Left ventricle myocardium inferior (tissue), 1 donor: ENCODE measurements around the gene FMNL3. TPM values are rescaled to one million over a fixed set of nuclear protein-coding genes. Genes with fewer than 3 reads are reported as not detected.

ENCODE experiments used
- DNase-seq: peaks from one replicate; pipeline ENCODE4 v3.0.0-alpha.2; 2020
- H3K27ac ChIP-seq: fragments of 200-600 bp; replicated peaks from 2 replicates; pipeline ENCODE4 v1.8.0; 2021
- H3K27me3 ChIP-seq: fragments of 200-600 bp; 2 replicates; pipeline ENCODE4 v1.8.0; 2021; ENCODE audit warnings: low read depth
- H3K36me3 ChIP-seq: fragments of 200-600 bp; 2 replicates; pipeline ENCODE4 v1.8.0; 2021
- H3K4me1 ChIP-seq: fragments of 200-600 bp; 2 replicates; pipeline ENCODE4 v1.8.0; 2021
- H3K4me3 ChIP-seq: fragments of 200-600 bp; 2 replicates; pipeline ENCODE4 v1.8.0; 2021; ENCODE audit warnings: mild to moderate bottlenecking, moderate library complexity
- H3K9me3 ChIP-seq: fragments of 200-600 bp; replicated peaks from 2 replicates; pipeline ENCODE4 v1.8.0; 2021
- CTCF ChIP-seq: fragments of 200-600 bp; IDR thresholded peaks from 2 replicates; pipeline ENCODE4 v1.8.0; 2021; ENCODE audit warnings: antibody characterized with exemption, mild to moderate bottlenecking, borderline replicate concordance
- intact Hi-C: fragments of 100-400 bp; cut with micrococcal nuclease; formaldehyde crosslinking; loops from one replicate; pipeline ENCODE4 v1.11.0; 2022
- total RNA-seq: library from RNA; stranded (reverse); fragmentation: NEBNext Ultra II Directional; extraction: Animal tissue kit (Norgen Biotek cat#: 25700); gene quantifications from one replicate; pipeline ENCODE4 v1.2.1, GENCODE V29; 2021
- donor health status: DM: no; HTN: yes; CAD: no; lungs with severe emphysema.

FMNL3 gene
- total RNA-seq, 1 donor from 2014 or later: 10.4 TPM

- no peak for DNase-seq
- Histone ChIP-seq H3K4me1 (peaks cover 18% of the 10 kb centered on the region), H3K4me3 (no peak overlapping the region), H3K36me3 (peaks cover 27% of the 10 kb centered on the region), H3K27me3 (no peaks in the 10 kb centered on the region), H3K9me3 (no peaks in the 10 kb centered on the region), H3K27ac (no peak overlapping the region)
- intact Hi-C loops: no loop called here
- no peak for TF ChIP-seq CTCF
Observed at GRCh38 chr12:49635656-49636055, 71.5 kb downstream of the FMNL3 start.

GRCh38 chr12:49635036-49635435 is 72.2 kb downstream of the FMNL3 start:
- intact Hi-C loops: no loop called here

GRCh38 chr12:49633703-49634345 is 73.4 kb downstream of the FMNL3 start:
- Histone ChIP-seq H3K27me3 (no peaks in the 10 kb centered on the region), H3K4me3 (no peak overlapping the region), H3K4me1 (peaks cover 18% of the 10 kb centered on the region), H3K36me3 (peaks cover 27% of the 10 kb centered on the region), H3K9me3 (no peaks in the 10 kb centered on the region), H3K27ac (no peak overlapping the region)
- no peak for TF ChIP-seq CTCF
- DNase-seq: no peak
- intact Hi-C loops: no loop called here

More at GRCh38 chr12:49635036-49635435, 72.2 kb downstream of the FMNL3 start:
- Histone ChIP-seq H3K36me3 (peaks cover 27% of the 10 kb centered on the region), H3K27ac (no peak overlapping the region), H3K4me3 (no peak overlapping the region), H3K27me3 (no peaks in the 10 kb centered on the region), H3K4me1 (peaks cover 18% of the 10 kb centered on the region), H3K9me3 (no peaks in the 10 kb centered on the region)
- TF ChIP-seq CTCF: no peak
- DNase-seq: no peak

GRCh38 chr12:49632986-49633702 is 74.1 kb downstream of the FMNL3 start:
- H3K9me3 ChIP-seq: no peaks in the 10 kb centered on the region
- H3K4me3 ChIP-seq: no peak overlapping the region
- peaks cover 23% of the 10 kb centered on the region for H3K36me3 ChIP-seq
- intact Hi-C loops: no loop called here
- no peak overlapping the region for H3K27ac ChIP-seq
- TF ChIP-seq CTCF: no peak
- H3K27me3 ChIP-seq: no peaks in the 10 kb centered on the region
- H3K4me1 ChIP-seq: peaks cover 18% of the 10 kb centered on the region
- DNase-seq: no peak

- Histone ChIP-seq H3K9me3 (no peaks in the 10 kb centered on the region), H3K27ac (no peak overlapping the region), H3K36me3 (peaks cover 20% of the 10 kb centered on the region), H3K4me3 (no peak overlapping the region), H3K4me1 (peaks cover 14% of the 10 kb centered on the region), H3K27me3 (no peaks in the 10 kb centered on the region)
- intact Hi-C loops: no loop called here
- no peak for DNase-seq
- TF ChIP-seq CTCF: no peak
Observed at GRCh38 chr12:49632401-49632800, 74.8 kb downstream of the FMNL3 start.
